Ectodermal cell (in vitro differentiated cells): ENCODE results near the gene STAB2. TPM values are rescaled to one million over a fixed set of nuclear protein-coding genes. Genes with fewer than 3 reads are reported as not detected.

Experiments used
- H3K27ac ChIP-seq: 2 replicates; pipeline ENCODE4 v1.7.0; 2013; ENCODE audit warnings: mild to moderate bottlenecking, low read depth, low read length; ENCODE audit not compliant: insufficient read depth, poor library complexity, severe bottlenecking
- H3K27me3 ChIP-seq: 2 replicates; pipeline ENCODE4 v1.7.0; 2013; ENCODE audit warnings: mild to moderate bottlenecking, low read length; ENCODE audit not compliant: insufficient read depth, control insufficient read depth, poor library complexity, severe bottlenecking
- H3K36me3 ChIP-seq: one replicate; pipeline ENCODE4 v1.7.0; 2013; ENCODE audit warnings: low read length; ENCODE audit not compliant: control insufficient read depth, insufficient read depth
- H3K4me1 ChIP-seq: one replicate; pipeline ENCODE4 v1.7.0; 2013; ENCODE audit warnings: low read length; ENCODE audit not compliant: control insufficient read depth, insufficient read depth
- H3K4me3 ChIP-seq: 2 replicates; pipeline ENCODE4 v1.7.0; 2013; ENCODE audit warnings: low read depth, low read length, control low read depth; ENCODE audit not compliant: insufficient read depth
- H3K9me3 ChIP-seq: 2 replicates; pipeline ENCODE4 v1.7.0; 2013; ENCODE audit warnings: mild to moderate bottlenecking, low read length, moderate library complexity; ENCODE audit not compliant: control insufficient read depth
- WGBS, 2 experiments: methylation state at CpG; one replicate each; pipeline ENCODE4 v1.1.7; 2013; ENCODE audit warnings: missing lambda C conversion rate in 2 of 2; 5-methylcytosine and 5-hydroxymethylcytosine counted together
- polyA plus RNA-seq, 4 experiments: library from polyadenylated mRNA; stranded (reverse); fragments of 50-300 nt; gene quantifications; one replicate each; pipeline ENCODE4 v1.2.3, GENCODE V29; 2013

The STAB2 gene, protein sequence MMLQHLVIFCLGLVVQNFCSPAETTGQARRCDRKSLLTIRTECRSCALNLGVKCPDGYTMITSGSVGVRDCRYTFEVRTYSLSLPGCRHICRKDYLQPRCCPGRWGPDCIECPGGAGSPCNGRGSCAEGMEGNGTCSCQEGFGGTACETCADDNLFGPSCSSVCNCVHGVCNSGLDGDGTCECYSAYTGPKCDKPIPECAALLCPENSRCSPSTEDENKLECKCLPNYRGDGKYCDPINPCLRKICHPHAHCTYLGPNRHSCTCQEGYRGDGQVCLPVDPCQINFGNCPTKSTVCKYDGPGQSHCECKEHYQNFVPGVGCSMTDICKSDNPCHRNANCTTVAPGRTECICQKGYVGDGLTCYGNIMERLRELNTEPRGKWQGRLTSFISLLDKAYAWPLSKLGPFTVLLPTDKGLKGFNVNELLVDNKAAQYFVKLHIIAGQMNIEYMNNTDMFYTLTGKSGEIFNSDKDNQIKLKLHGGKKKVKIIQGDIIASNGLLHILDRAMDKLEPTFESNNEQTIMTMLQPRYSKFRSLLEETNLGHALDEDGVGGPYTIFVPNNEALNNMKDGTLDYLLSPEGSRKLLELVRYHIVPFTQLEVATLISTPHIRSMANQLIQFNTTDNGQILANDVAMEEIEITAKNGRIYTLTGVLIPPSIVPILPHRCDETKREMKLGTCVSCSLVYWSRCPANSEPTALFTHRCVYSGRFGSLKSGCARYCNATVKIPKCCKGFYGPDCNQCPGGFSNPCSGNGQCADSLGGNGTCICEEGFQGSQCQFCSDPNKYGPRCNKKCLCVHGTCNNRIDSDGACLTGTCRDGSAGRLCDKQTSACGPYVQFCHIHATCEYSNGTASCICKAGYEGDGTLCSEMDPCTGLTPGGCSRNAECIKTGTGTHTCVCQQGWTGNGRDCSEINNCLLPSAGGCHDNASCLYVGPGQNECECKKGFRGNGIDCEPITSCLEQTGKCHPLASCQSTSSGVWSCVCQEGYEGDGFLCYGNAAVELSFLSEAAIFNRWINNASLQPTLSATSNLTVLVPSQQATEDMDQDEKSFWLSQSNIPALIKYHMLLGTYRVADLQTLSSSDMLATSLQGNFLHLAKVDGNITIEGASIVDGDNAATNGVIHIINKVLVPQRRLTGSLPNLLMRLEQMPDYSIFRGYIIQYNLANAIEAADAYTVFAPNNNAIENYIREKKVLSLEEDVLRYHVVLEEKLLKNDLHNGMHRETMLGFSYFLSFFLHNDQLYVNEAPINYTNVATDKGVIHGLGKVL (N-terminal part only)
- not detected for polyA plus RNA-seq (2013, experiment 1 of 4)
- not detected for polyA plus RNA-seq (2013, experiment 2 of 4)
- polyA plus RNA-seq (2013, experiment 3 of 4) = not detected
- not detected for polyA plus RNA-seq (2013, experiment 4 of 4)

DNA sequence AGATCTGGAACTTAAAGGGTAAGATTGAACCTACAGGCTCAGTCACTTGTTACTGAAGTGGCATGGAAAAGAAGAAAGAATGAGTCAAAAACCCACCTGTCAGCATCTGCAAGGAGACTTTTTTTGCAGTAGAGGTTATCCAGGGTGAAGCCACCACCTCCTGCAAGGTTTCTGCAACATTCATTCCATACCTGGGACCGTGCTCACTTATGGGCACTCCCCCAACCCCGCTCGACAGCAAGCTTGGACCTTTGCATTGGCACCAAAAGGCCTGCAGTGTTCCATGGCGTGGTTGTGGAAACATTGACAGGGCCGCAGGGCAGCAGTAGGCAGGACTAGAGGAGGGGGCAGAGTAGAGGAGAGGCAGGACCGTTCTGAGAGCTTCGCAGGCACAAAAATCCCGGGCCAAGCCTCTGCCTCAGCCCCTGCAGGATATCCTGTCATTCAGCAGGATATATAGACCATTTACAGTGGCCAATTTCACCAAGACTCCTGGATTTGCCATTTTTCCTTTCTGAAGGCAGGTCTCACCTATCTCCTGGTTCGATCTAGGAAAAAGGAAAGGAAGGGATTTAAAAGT is at the start of gene STAB2:
TSS of gene STAB2 (plus strand) at position 483 of the 580 bp plus-strand sequence. CDS start 204 bp downstream, outside the sequence.
- Histone ChIP-seq H3K27me3 (no peaks in the 10 kb centered on the region), H3K4me3 (no peak within 1 kb of the TSS), H3K36me3 (no peaks in the 10 kb centered on the region), H3K9me3 (no peaks in the 10 kb centered on the region), H3K4me1 (no peaks in the 10 kb centered on the region), H3K27ac (no peak within 1 kb of the TSS)
- WGBS, 2 experiments = 87 to 88% methylated on average over 9 of the region's 9 CpGs

DNA sequence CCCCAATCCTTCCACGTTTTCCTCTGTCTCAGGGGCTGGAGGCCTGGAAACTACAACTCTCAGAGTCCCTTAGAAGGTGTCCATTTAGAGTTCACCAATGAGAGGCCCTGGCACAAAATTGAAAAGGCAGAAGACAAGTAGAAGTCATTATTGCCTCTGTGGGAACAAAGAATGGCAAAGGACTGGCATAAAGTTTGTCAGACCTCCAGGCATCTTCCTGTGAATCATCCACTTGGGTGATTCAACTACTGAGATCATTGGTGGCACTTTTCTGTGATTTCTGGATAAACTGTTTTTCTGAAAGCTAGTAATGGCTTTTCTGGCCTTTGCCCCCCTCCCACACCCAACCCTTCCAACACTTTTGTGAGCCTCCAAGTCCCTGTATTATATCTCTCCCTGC is 48.7 kb upstream of the STAB2 start:
- WGBS, 2 experiments = 91 to 93% methylated on average over 1 of the region's 1 CpG
- no peaks in the 10 kb centered on the region for H3K4me1 ChIP-seq
- H3K27ac ChIP-seq = no peak overlapping the region
- no peaks in the 10 kb centered on the region for H3K9me3 ChIP-seq
- no peaks in the 10 kb centered on the region for H3K27me3 ChIP-seq
- H3K36me3 ChIP-seq = no peaks in the 10 kb centered on the region
- no peak overlapping the region for H3K4me3 ChIP-seq

DNA sequence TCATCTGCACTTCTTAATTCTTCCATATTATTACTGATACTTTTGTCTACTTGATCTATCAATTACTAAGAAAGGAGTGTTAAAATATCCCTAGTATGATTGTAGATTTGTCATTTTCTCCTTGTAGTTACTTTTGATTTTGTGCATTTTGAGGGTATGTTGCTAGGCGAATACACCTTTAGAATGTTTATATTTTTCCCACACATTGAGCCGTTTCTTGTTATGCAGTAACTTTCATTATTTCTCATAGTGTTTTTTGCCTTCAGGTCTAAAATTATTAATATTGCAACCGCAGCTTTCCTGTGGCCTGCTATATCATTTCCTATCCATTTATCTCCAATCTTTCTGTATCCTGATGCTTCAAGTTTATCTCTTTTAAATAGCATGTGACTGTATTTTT is 46.8 kb upstream of the STAB2 start:
- Histone ChIP-seq H3K9me3 (no peaks in the 10 kb centered on the region), H3K4me3 (no peak overlapping the region), H3K36me3 (no peaks in the 10 kb centered on the region), H3K27ac (no peak overlapping the region), H3K4me1 (no peaks in the 10 kb centered on the region), H3K27me3 (no peaks in the 10 kb centered on the region)
- 93 to 100% methylated on average over 2 to 3 of the region's 3 CpGs for WGBS, 2 experiments

DNA sequence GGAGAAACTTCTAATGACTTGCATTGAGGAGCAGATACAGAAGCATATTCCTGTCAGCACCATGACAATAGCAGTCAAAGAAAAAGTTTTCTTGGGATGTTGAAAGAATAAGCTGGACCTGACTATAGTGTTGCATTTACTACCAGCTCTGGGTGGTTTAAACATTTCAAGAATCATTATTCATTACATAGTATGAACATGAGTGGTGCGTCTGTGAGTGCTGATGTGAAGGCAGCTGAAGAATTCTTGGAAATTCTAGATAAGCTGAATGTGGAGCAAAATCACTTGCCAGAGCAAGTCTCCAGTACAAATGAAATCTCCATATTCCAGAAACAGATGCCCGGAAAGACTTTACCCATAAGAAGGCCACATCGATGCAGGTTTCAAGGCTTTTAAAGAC is 45.0 kb upstream of the STAB2 start:
- Histone ChIP-seq H3K27ac (no peak overlapping the region), H3K4me3 (no peak overlapping the region), H3K27me3 (no peaks in the 10 kb centered on the region), H3K9me3 (no peaks in the 10 kb centered on the region), H3K4me1 (no peaks in the 10 kb centered on the region), H3K36me3 (no peaks in the 10 kb centered on the region)
- 94 to 95% methylated on average over 2 to 3 of the region's 3 CpGs for WGBS, 2 experiments

DNA sequence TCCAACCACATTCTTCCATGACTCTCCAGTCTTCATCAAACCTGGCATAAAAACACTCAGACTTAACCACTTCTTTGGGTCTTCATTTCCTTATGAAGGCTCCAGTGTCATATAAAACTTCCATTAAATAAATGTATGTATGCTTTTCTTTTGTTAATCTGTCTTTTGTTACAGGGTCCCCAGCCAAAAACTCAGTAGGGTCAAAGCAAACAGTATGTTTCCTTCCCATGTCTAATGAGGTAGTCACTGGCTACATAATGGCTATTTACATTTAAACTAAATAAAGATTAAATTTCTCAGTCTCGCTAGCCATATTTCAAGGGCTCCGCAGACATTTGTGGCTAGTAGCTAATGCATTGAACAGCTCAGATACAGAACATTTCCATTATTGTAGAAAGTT is 40.1 kb upstream of the STAB2 start:
- Histone ChIP-seq H3K36me3 (no peaks in the 10 kb centered on the region), H3K9me3 (no peaks in the 10 kb centered on the region), H3K4me1 (peaks cover 8% of the 10 kb centered on the region), H3K27me3 (no peaks in the 10 kb centered on the region), H3K27ac (no peak overlapping the region), H3K4me3 (no peak overlapping the region)
- WGBS, 2 experiments = 72 to 77% methylated on average over 2 of the region's 2 CpGs

DNA sequence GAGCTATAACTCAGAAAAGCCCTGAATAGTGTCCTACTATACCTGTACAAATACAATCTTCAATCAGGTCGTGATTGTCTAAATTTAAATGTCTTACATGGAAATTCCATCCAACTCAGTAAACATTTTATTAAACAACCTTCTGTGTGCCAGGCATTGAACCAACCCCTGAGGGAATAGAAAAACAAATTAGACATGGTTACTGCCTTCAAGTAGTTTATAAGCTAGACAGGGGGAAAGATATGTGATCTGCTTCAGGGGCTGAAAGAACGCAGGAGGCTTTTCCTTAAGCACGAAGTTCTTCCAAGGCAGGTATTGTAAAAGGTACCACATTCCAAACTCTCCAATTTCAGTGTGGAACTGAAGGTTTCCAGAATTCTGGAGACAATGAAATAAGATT is 39.7 kb upstream of the STAB2 start:
- WGBS, 2 experiments = 85 to 88% methylated on average over 3 of the region's 3 CpGs
- no peaks in the 10 kb centered on the region for H3K27me3 ChIP-seq
- H3K9me3 ChIP-seq = no peaks in the 10 kb centered on the region
- H3K36me3 ChIP-seq = no peaks in the 10 kb centered on the region
- no peak overlapping the region for H3K4me3 ChIP-seq
- no peak overlapping the region for H3K27ac ChIP-seq
- peaks cover 8% of the 10 kb centered on the region for H3K4me1 ChIP-seq

DNA sequence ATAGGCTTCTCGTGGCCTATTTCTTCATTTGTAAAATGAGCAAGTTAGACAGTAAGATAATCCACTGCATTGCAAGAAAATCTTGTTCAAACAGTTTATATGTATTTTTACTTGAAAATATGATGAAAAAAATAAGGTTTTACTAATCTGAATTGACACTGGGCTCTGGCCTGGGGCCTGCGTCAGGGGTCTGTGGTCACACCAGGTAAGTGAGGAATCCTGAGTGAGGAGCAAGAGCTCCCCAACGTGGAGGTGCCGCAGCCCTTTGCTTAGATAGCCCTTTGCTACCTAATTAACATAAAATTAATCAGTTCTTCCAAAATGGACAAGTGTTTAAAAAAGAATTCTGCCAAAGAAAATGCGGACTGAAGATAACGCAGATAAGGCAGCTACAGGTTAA is 39.1 kb upstream of the STAB2 start:
- Histone ChIP-seq H3K9me3 (no peaks in the 10 kb centered on the region), H3K36me3 (no peaks in the 10 kb centered on the region), H3K4me3 (no peak overlapping the region), H3K4me1 (peaks cover 8% of the 10 kb centered on the region), H3K27ac (no peak overlapping the region), H3K27me3 (no peaks in the 10 kb centered on the region)
- WGBS, 2 experiments = 75 to 82% methylated on average over 5 to 6 of the region's 6 CpGs

DNA sequence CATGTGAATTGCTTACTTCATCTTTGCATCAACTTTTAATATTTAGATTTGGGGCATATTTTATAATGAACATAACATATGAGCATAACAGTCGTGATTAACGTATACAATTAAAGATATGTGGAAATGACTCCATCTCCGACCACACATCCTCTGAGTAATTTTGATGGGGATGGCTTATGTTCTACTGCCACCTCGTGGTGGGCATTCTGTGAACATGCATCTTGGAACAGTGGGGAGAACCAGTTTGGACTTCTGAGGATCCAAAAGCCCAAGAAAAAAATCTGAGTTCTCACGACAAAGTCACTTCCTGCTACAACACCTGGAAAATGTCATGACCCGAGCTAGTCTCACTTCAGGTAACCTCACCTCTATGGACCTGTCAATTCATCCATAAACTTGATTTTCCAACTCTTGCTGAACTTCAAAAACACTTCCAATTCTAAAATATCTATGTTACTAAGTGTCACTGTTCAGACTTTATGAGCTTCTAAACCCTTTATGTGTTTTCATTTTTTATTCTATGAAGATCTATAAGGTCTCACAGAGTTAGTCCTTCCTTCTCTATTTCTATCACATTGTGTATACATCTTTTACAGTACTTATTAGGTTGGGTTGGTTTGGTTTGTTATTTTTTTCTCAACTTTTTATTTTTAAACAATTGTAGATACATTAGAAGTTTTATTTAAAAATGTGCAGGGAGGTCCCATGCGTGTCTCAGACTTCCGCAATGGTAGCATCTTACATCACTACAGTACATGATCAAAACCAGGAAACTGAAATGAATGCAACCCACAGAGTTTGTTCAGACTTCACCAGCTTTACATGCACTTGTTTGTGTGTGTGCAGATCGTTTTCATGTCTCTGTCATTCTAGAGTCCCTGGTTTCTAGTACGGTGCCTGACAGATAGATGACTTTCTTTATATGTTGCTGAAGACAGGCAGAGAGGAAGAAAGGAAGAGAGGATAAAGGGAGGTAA is 38.2 kb upstream of the STAB2 start:
- no peaks in the 10 kb centered on the region for H3K36me3 ChIP-seq
- WGBS, 2 experiments = 40 to 49% methylated on average over 7 to 10 of the region's 10 CpGs
- no peak overlapping the region for H3K4me3 ChIP-seq
- H3K27ac ChIP-seq = no peak overlapping the region
- peaks cover 8% of the 10 kb centered on the region for H3K4me1 ChIP-seq
- H3K9me3 ChIP-seq = no peaks in the 10 kb centered on the region
- no peaks in the 10 kb centered on the region for H3K27me3 ChIP-seq
